IMR-90 (cell line): ENCODE measurements around the gene UBR4. TPM values are rescaled to one million over a fixed set of nuclear protein-coding genes. Genes with fewer than 3 reads are reported as not detected.

Experiments
- ATAC-seq: fragments of 200-7000 bp; cut with Tn5 transposase; 2 replicates; pipeline ENCODE4 v1.9.1; 2020; ENCODE audit warnings: low read depth, mild to moderate bottlenecking, moderate library complexity
- BruUV-seq: library from RNA; stranded (reverse); fragments of 400-500 nt; replicated peaks from 2 replicates; lab custom pipeline; 2021; lab: Mats Ljungman, UMichigan
- CTCF ChIA-PET: fragments of 300-600 bp; formaldehyde crosslinking; extraction: SDS; loops from one replicate; lab custom pipeline; 2021; ENCODE audit warnings: antibody characterized with exemption; lab: Yijun Ruan, JAX
- POLR2A ChIA-PET: fragments of 300-600 bp; sonication (Branson Sonifier 250); formaldehyde crosslinking; loops from one replicate; lab custom pipeline; 2022; ENCODE audit warnings: antibody characterized with exemption; ENCODE audit not compliant: unreplicated experiment; lab: Charles Lee
- DNase-seq: peaks from one replicate; pipeline ENCODE4 v3.0.0; 2013
- H2AFZ ChIP-seq: replicated peaks from 2 replicates; pipeline ENCODE3; 2013; ENCODE audit warnings: low read length, mild to moderate bottlenecking; ENCODE audit not compliant: poor library complexity
- H2AK5ac ChIP-seq: 2 replicates; pipeline ENCODE4 v1.6.1; 2013; ENCODE audit warnings: low read depth, low read length, inconsistent platforms
- H2AK9ac ChIP-seq: replicated peaks from 2 replicates; pipeline ENCODE3; 2013; ENCODE audit warnings: mild to moderate bottlenecking, low read depth, low read length, moderate library complexity; ENCODE audit not compliant: poor library complexity
- H2BK120ac ChIP-seq: 2 replicates; pipeline ENCODE4 v1.6.1; 2013; ENCODE audit warnings: low read depth, low read length, inconsistent platforms
- H2BK15ac ChIP-seq: 3 replicates; pipeline ENCODE4 v1.6.1; 2013; ENCODE audit warnings: low read depth, low read length, inconsistent platforms
- H2BK20ac ChIP-seq: 2 replicates; pipeline ENCODE4 v1.6.1; 2013; ENCODE audit warnings: low read depth, mild to moderate bottlenecking, inconsistent platforms, low read length, moderate library complexity
- H2BK5ac ChIP-seq: 2 replicates; pipeline ENCODE4 v1.6.1; 2013; ENCODE audit warnings: mild to moderate bottlenecking, low read depth, low read length, inconsistent platforms; ENCODE audit not compliant: poor library complexity, severe bottlenecking
- H3K14ac ChIP-seq: replicated peaks from 2 replicates; pipeline ENCODE4 v1.6.1; 2013; ENCODE audit warnings: low read depth, low read length, inconsistent platforms
- H3K18ac ChIP-seq: 2 replicates; pipeline ENCODE4 v1.6.1; 2013; ENCODE audit warnings: low read depth, low read length, control low read depth
- H3K23ac ChIP-seq: 2 replicates; pipeline ENCODE4 v1.6.1; 2013; ENCODE audit warnings: low read depth, low read length, inconsistent platforms
- H3K27ac ChIP-seq: 2 replicates; pipeline ENCODE4 v1.5.1; 2013; ENCODE audit warnings: mild to moderate bottlenecking, control low read depth, low read length; ENCODE audit not compliant: insufficient read depth
- H3K27me3 ChIP-seq: 2 replicates; pipeline ENCODE4 v1.6.1; 2013; ENCODE audit warnings: low read length; ENCODE audit not compliant: control insufficient read depth, insufficient read depth
- H3K36me3 ChIP-seq: 2 replicates; pipeline ENCODE4 v1.6.1; 2013; ENCODE audit warnings: low read length, mixed read lengths; ENCODE audit not compliant: control insufficient read depth, insufficient read depth
- H3K4ac ChIP-seq: 2 replicates; pipeline ENCODE4 v1.6.1; 2013; ENCODE audit warnings: low read depth, low read length, inconsistent platforms
- H3K4me1 ChIP-seq: 2 replicates; pipeline ENCODE4 v1.6.1; 2013; ENCODE audit warnings: low read length, mixed read lengths; ENCODE audit not compliant: control insufficient read depth, insufficient read depth
- H3K4me2 ChIP-seq: 2 replicates; pipeline ENCODE4 v1.6.1; 2013; ENCODE audit warnings: low read depth, mild to moderate bottlenecking, control low read depth, low read length, moderate library complexity
- H3K4me3 ChIP-seq: 2 replicates; pipeline ENCODE4 v1.5.1; 2013; ENCODE audit warnings: low read depth, mild to moderate bottlenecking, control low read depth, low read length, moderate library complexity; ENCODE audit not compliant: insufficient read depth
- H3K56ac ChIP-seq: 2 replicates; pipeline ENCODE4 v1.6.1; 2013; ENCODE audit warnings: low read length, inconsistent platforms; ENCODE audit not compliant: insufficient read depth; ENCODE audit errors: extremely low read depth
- H3K79me1 ChIP-seq, 2 experiments: 2 replicates each; pipeline ENCODE4 v1.6.1; 2013; ENCODE audit warnings: low read length in 2 of 2, inconsistent platforms in 1 of 2, low read depth in 1 of 2
- H3K9ac ChIP-seq: 2 replicates; pipeline ENCODE4 v1.6.1; 2013; ENCODE audit warnings: low read depth, low read length, control low read depth
- H3K9me1 ChIP-seq: 2 replicates; pipeline ENCODE4 v1.6.1; 2013; ENCODE audit warnings: low read length, inconsistent platforms; ENCODE audit not compliant: insufficient read depth
- H3K9me3 ChIP-seq: 2 replicates; pipeline ENCODE4 v1.6.1; 2013; ENCODE audit warnings: low read length; ENCODE audit not compliant: control insufficient read depth, insufficient read depth
- H4K20me1 ChIP-seq: 2 replicates; pipeline ENCODE4 v1.6.1; 2013; ENCODE audit warnings: low read length, inconsistent platforms; ENCODE audit not compliant: insufficient read depth
- H4K5ac ChIP-seq: 2 replicates; pipeline ENCODE4 v1.6.1; 2013; ENCODE audit warnings: mild to moderate bottlenecking, low read depth, low read length, control low read depth
- H4K8ac ChIP-seq, 2 experiments: 2 replicates each; pipeline ENCODE4 v1.6.1; 2013; ENCODE audit warnings: low read depth in 2 of 2, low read length in 2 of 2, control low read depth in 1 of 2, inconsistent platforms in 1 of 2
- H4K91ac ChIP-seq: 2 replicates; pipeline ENCODE4 v1.6.1; 2013; ENCODE audit warnings: low read depth, low read length, inconsistent platforms; ENCODE audit not compliant: insufficient read depth
- BHLHE40 ChIP-seq: fragments of 150-350 bp; IDR thresholded peaks from 2 replicates; pipeline ENCODE4 v1.6.1; 2016; ENCODE audit warnings: mild to moderate bottlenecking, low read depth, low read length
- CEBPB ChIP-seq: IDR thresholded peaks from 2 replicates; pipeline ENCODE4 v1.6.1; 2012; ENCODE audit warnings: low read depth, low read length, improper control_type of control experiment
- CHD1 ChIP-seq: IDR thresholded peaks from 2 replicates; pipeline ENCODE4 v1.6.1; 2012; ENCODE audit warnings: low read depth, low read length, improper control_type of control experiment
- CTCF ChIP-seq: conservative IDR thresholded peaks from 2 replicates; pipeline ENCODE4 v1.5.1; 2012; ENCODE audit warnings: mild to moderate bottlenecking, low read depth, low read length, improper control_type of control experiment
- ELK1 ChIP-seq: fragments of 150-350 bp; IDR thresholded peaks from 2 replicates; pipeline ENCODE4 v1.6.1; 2016; ENCODE audit warnings: low read depth, mild to moderate bottlenecking, low read length, moderate library complexity, borderline replicate concordance
- FOS ChIP-seq: fragments of 150-350 bp; IDR thresholded peaks from 2 replicates; pipeline ENCODE4 v1.6.1; 2016; ENCODE audit warnings: low read depth, low read length
- MAFK ChIP-seq: IDR thresholded peaks from 2 replicates; pipeline ENCODE4 v1.6.1; 2012; ENCODE audit warnings: low read depth, low read length, improper control_type of control experiment
- MAZ ChIP-seq: IDR thresholded peaks from 2 replicates; pipeline ENCODE4 v1.6.1; 2012; ENCODE audit warnings: low read depth, mild to moderate bottlenecking, low read length, improper control_type of control experiment, moderate library complexity, borderline replicate concordance
- NFE2L2 ChIP-seq: fragments of 150-350 bp; IDR thresholded peaks from 2 replicates; pipeline ENCODE4 v1.6.1; 2016; ENCODE audit warnings: low read depth, mild to moderate bottlenecking, low read length
- POLR2A ChIP-seq: IDR thresholded peaks from 2 replicates; pipeline ENCODE4 v1.6.1; 2012; ENCODE audit warnings: mild to moderate bottlenecking, low read depth, low read length
- RAD21 ChIP-seq: IDR thresholded peaks from 2 replicates; pipeline ENCODE4 v1.6.1; 2012; ENCODE audit warnings: low read length, improper control_type of control experiment
- SMC3 ChIP-seq: fragments of 150-350 bp; IDR thresholded peaks from 2 replicates; pipeline ENCODE4 v1.6.1; 2016; ENCODE audit warnings: low read depth, mild to moderate bottlenecking, antibody characterized with exemption, low read length, moderate library complexity
- USF2 ChIP-seq: fragments of 150-350 bp; IDR thresholded peaks from 2 replicates; pipeline ENCODE4 v1.6.1; 2017; ENCODE audit warnings: mild to moderate bottlenecking, antibody characterized with exemption, low read length, low read depth
- WGBS, 2 experiments: methylation state at CpG; one replicate each; pipeline versions ENCODE4 v1.1.5 to v1.1.7; 2013; ENCODE audit warnings: missing lambda C conversion rate in 2 of 2; ENCODE audit not compliant: insufficient read length in 1 of 2; ENCODE audit errors: extremely low coverage in 2 of 2; 5-methylcytosine and 5-hydroxymethylcytosine counted together
- dilution Hi-C: fragments of 300-500 bp; cut with HindIII; formaldehyde crosslinking; loops from one replicate; pipeline ENCODE4 v1.14.3; 2018; ENCODE audit warnings: low sequenced_read_pairs; ENCODE audit not compliant: unreplicated experiment
- in situ Hi-C: fragments of 300-500 bp; cut with MboI; formaldehyde crosslinking; loops from 3 replicates; pipeline ENCODE4 v1.14.3; 2019; ENCODE audit warnings: low sequenced_read_pairs, inconsistent platforms, mixed read lengths
- intact Hi-C: fragments of 100-400 bp; cut with micrococcal nuclease; formaldehyde crosslinking; loops from 2 replicates; pipeline ENCODE4 v1.10.0; 2022
- polyA plus RNA-seq, 3 experiments: library from polyadenylated mRNA; depleted of rRNA; stranded (reverse); fragments of >200 nt; gene quantifications; 2 replicates each; pipeline ENCODE4 v1.2.3, GENCODE V29; 2012; ENCODE audit warnings: low replicate concordance in 1 of 3
- total RNA-seq: library from RNA; depleted of rRNA; stranded (reverse); fragments of >200 nt; gene quantifications from 2 replicates; pipeline ENCODE4 v1.2.3, GENCODE V29; 2012

UBR4 gene
- total and polyA plus RNA-seq, 2 of the 4 experiments (the other 2 are of a cell fraction), result 87.8 to 121 TPM

GRCh38 chr1:19087017-19087736, 122.9 kb downstream of the UBR4 start:
- no peak overlapping the region for H3K18ac ChIP-seq
- no peaks in the 10 kb centered on the region for H3K9me3 ChIP-seq
- no peak overlapping the region; a peak in 1 of 4 replicates for H4K8ac ChIP-seq
- peaks cover 26% of the 10 kb centered on the region for H4K20me1 ChIP-seq
- H3K4me2 ChIP-seq, result no peak overlapping the region
- peak overlapping the region; percentile 35; the same call in 1 of the 2 replicates for H3K27ac ChIP-seq
- H3K14ac ChIP-seq, result no peak overlapping the region
- H3K9ac ChIP-seq, result no peak overlapping the region
- peaks cover 77% of the 10 kb centered on the region for H3K36me3 ChIP-seq
- ChIA-PET CTCF (interaction anchor here (1.0 to 3.5 kb wide), 4 partner anchors 165 to 204 kb away, joined by 4 to 16 read pairs (median 5); no protein-coding TSS in a partner anchor), POLR2A (no interaction called here)
- H2BK120ac ChIP-seq, result no peak overlapping the region
- no peak overlapping the region for H2AFZ ChIP-seq
- ATAC-seq (peak; percentile 30), DNase-seq (peak; percentile 58)
- no peak overlapping the region for H3K23ac ChIP-seq
- peak overlapping the region; percentile 11 for H2AK9ac ChIP-seq
- peaks cover 28% of the 10 kb centered on the region for H3K4me1 ChIP-seq
- no peak overlapping the region for H2BK15ac ChIP-seq
- BruUV-seq, result no TSS peak
- no peak overlapping the region for H3K4me3 ChIP-seq
- TF ChIP-seq CTCF, result no peak
- TF ChIP-seq ELK1, result no peak
- TF ChIP-seq NFE2L2, result no peak
- no peak for TF ChIP-seq RAD21
- TF ChIP-seq MAZ, result no peak
- no peak for TF ChIP-seq SMC3
- no peak for TF ChIP-seq BHLHE40
- no peak for TF ChIP-seq MAFK
- TF ChIP-seq CHD1, result no peak
- TF ChIP-seq CEBPB, result no peak
- TF ChIP-seq FOS, result no peak
- TF ChIP-seq USF2, result no peak
- TF ChIP-seq POLR2A, result no peak
- peaks cover 36 to 58% of the 10 kb centered on the region in 2 experiments for H3K79me1 ChIP-seq
- H2AK5ac ChIP-seq, result no peak overlapping the region
- no peak overlapping the region for H2BK5ac ChIP-seq
- H2BK20ac ChIP-seq, result no peak overlapping the region
- no peak overlapping the region for H3K4ac ChIP-seq
- dilution Hi-C loops, result no loop called here
- H4K91ac ChIP-seq, result no peak overlapping the region
- intact Hi-C loops, result no loop called here
- WGBS, 2 experiments, result 92% methylated on average over 2 of the region's 6 CpGs; no CpG with 5 or more reads in 1 of the 2 experiments
- no peaks in the 10 kb centered on the region for H3K27me3 ChIP-seq
- H3K56ac ChIP-seq, result no peak overlapping the region
- peaks cover 3% of the 10 kb centered on the region for H3K9me1 ChIP-seq
- no peak overlapping the region for H4K5ac ChIP-seq
- in situ Hi-C loops, result no loop called here
